NCI-H1092 treated with DMSO at 0.1 percent for 48 hours (cell line): ENCODE data around the gene PKN1.
"Not testable (repeated sequence)": the region's sequence is repeated elsewhere in the genome, so short reads cannot be mapped to it uniquely, and the experiment has no call there.

ENCODE experiments used
- DNase-seq: peaks from one replicate; lab custom pipeline; 2025; lab: John Stamatoyannopoulos, UW

Gene PKN1

DNA sequence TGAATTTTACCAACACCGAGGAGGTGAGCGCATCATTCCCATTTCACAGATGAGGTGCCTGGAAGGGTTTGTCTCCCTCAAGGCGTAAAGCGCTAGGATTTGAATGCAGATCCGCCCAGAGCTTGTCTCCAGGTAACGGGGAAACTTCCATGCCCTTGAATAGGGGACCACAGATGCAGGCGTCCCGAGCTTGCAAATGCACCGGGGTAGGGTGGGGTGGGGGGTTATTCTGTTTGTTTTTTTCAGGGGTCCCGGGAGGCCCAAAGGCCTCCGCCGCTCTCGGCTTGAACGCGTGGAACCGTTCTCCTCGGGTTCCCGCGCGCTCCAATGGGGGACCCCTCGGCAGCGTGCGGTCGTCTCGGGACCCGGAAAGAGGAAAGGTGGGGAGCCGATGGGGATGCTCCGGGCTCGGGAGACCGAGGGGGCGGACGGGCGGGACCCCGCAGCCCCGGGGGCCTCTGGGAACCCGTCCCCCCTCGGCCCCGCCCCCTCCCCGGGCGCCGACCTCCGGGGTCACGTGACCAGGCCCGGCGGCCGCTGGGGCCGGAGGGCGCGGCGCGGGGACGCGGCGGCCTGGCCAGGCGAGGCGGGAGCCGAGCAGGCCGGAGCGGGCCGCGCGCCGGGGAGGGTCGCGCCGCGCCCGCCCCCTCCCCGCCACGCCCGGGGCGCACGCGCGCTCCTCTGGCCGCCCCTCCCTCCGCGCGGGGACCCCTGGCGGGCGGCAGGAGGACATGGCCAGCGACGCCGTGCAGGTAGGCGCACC lies at the start of gene PKN1:
Gene PKN1 (plus strand): TSS at position 516 of the 763 bp plus-strand sequence. CDS start 216 bp downstream, at position 732.
- peak; percentile 53 for DNase-seq

DNA sequence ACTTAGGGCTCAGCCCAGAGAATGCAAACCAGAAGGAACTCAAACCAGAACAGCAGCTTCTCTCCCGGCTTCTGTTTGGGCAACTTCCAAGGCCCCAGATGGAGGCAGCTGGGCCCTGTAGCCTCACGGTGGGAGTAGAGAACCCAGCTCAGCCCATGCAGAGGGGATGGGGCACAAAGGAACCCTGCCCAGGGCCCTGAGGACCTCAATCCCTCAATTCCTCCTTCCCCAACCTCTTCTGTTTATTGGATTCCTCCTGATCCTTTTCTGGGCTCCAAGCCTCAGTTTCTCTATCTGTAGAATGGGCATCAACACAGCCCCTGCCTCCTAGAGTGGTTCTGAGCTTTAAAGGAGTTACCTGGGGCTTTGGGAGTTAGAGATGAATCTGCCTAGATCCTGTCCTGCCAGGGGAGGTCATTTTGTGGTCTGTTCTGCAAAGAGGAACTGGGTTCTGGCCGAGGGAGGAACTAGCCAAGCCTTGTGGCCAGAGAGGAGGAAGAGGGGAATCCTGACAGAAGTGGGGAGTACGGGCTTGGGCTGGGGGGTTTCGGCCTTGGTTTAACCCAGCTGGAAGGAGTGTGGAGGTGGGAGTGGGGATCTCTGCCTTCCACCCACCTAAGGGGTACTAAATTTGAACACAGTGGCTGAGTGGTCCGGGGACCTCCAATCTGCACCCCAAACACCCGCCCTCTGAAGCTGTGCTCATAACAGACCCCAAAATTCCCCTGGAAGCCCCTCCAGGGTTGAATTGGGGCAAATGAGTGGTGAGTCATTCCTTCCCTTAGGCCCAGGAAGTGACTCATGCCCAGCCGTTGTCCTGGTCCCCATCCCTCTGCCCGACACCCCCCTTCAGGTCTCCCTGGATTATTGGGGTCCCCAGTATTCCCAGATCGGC lies 49.2 kb upstream of the PKN1 start:
- DNase-seq: no peak

DNA sequence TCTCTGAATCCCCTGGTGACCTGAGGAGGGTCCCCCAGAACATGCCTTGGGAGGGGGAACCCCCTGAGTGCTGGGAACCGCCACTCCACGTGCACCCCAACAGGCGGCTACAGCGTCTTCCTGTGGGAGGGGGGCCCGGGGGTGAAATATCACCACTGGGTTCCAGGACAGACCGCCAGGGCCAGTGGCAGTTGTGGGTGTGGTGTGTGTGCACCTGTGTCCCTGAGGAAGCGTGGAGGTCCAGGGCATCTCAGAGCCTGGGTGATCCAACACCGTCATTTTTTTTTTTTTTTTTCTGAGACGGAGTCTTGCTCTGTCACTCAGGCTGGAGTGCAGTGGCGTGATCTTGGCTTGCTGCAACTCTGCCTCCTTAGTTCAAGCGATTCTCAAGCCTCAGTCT lies 47.6 kb upstream of the PKN1 start:
- DNase-seq: no peak

DNA sequence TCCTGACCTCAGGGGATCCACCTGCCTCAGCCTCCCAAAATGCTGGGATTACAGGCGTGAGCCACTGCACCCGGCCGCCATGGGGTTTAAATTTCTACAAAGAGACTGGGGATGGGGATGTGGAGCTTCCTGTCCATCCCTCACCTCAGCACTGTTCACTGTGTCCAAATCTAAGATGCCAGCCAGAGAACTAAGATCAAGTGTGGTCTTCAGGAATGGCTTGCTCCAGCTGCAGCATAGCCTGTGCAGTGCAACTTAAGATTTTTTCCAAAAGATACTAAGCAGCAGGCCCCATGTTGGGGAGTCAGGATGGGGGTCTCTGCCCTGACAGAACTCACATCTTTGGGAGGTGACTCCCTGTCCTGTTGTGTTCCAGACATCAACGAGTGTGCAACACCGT lies 42.6 kb upstream of the PKN1 start:
- DNase-seq: no peak

DNA sequence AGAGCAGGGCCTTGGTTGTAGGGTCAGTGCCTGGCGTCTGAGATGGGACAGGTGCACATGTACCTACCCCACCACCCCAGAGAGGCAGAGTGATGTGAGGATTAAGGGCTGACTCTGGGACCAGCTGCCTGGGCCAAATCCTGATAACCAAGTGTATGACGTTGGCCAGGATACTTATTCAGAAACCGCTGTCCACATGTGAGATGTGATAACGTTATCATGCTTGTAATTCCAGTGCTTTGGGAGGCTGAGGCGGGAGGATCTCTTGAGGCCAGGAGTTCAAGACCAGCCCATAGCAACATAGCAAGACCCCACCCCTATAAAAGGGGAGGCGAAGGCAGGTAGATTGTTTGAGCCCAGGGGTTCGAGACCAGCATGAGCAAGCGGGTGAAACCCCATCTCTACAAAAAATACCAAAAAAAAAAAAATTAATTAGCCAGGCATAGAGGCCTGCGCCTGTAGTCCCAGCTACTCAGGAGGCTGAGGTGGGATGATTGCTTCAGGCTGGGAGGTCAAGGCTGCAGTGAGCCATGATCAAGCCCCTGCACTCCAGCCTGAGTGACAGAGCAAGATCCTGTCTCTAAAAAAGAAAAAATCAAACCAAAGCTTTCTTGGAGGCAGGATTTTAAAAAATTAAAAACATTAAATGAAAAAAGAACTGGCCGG lies 41.8 kb upstream of the PKN1 start:
- DNase-seq: no peak

DNA sequence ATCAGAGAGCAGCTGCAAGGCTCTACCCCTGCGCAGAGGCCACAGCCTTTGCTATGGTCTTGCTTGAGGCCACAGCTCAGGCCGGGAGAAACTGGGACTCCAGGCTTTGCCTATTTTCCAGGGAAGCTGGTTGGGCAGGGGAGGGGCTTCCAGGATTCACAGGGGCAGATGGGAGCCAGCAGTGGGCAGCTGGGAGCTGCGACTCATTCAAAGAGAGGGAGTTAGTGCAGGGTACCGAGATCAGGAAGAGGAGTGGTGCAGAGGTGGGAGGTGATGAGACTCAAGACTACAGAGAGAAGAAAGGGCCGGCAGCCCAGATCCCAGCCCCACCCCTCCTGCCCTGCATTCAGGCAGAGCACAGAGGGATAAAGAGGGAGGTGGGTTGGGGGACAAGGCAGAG lies 39.8 kb upstream of the PKN1 start:
- no peak for DNase-seq

DNA sequence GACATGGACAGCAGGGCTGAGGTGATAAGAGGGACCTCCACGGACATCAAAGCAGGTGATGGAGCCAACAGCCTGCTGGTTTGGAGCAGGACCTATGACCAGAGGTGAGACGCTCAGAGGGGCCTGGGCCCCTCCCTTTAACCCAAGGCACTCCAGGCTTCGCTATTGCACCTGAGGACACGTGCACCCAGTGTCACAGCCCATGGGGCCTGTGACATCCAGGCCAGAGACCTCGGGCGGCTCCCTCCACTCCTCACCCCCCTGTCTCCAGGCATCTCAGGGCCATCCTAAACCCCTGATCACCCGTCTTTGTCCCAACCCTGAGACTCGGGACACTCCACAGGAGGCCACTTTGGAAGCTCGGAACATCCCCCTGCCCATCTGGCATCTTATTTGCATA lies 38.9 kb upstream of the PKN1 start:
- no peak for DNase-seq

DNA sequence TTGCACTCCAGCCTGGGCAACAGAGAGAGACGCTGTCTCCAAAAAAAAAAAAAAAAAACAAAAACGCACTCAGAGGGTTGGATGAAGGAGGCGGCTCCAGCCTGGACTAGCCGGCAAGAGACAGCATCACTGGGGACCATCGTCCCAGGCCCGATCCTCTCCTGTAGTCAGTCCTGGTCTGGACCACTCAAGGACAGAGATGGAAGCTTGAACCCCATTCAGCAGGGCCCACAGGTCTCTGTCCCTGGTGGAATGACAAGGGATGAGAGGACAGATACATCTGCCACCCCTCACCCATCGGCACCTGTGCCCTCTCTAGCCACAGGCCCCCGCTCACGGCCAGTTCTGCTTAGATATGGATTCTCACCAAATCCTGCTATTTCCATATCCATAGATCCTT lies 37.8 kb upstream of the PKN1 start:
- DNase-seq: no peak

DNA sequence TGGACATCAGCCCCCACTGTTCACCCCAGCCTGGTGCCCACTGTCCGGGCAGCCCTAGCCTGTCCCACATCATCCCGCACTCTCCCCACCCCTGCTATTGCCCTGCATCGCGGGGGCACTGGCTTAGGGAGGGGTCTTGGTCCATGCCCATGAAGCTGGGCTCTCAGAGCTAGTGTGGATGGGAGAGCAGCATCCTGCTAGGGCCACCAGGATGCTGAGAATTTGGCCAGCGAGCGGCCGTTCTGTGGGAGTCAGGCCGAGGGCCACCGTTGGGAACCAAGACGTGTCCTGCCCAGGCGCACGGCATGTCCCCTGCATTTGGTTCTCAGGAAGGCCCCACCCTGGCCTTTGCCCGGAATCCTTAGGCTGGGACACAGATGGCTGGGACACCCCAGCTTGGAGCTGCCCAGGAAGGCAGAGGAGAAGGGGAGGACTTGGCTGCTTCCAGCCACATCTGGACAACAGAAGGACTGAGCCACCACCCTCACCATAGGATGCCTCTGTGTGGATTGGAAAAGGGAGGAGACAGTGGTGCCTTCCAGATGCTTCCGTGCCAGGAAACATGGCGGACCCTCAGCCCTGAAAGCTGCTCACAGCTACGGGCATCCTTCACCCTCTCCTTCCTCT lies 37.3 kb upstream of the PKN1 start:
- DNase-seq: no peak

DNA sequence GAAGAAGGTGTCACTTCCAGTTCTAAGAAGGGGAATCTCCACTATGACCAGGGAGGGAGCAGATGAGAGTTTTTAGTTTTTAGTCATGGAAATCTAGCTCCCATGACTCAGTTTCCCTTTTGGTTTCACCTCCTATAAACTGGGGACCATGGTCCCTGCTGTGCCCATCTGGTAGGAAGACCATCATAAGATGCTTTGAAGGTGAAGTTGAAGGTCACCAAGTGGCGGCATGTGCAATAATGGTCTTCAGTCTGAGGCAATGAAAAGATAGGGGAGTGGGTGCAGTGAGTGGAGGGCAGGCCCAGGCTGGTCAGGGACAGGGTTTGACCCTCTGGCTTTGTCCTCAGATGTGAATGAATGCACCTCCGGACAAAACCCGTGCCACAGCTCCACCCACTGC lies 36.4 kb upstream of the PKN1 start:
- not testable (repeated sequence) for DNase-seq

DNA sequence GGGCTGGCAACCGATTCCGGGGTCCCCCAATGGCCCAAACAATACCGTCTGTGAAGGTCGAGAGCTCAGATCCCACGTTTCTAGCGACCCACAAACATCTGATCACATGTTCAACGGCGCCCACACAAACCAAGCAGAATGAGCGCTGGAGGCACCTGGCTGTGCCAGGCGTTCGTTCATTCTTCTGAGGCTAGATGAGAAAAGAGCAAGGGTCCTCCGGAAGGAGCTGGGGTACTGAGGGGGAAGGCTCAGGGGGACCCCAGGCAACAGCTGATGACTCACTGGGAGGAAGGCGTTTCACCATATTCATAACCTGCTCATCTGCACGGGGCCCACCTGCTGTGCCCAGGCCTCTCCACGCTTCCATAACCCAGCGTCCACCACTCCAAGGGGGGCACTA lies 35.9 kb upstream of the PKN1 start:
- DNase-seq: not testable (repeated sequence)

DNA sequence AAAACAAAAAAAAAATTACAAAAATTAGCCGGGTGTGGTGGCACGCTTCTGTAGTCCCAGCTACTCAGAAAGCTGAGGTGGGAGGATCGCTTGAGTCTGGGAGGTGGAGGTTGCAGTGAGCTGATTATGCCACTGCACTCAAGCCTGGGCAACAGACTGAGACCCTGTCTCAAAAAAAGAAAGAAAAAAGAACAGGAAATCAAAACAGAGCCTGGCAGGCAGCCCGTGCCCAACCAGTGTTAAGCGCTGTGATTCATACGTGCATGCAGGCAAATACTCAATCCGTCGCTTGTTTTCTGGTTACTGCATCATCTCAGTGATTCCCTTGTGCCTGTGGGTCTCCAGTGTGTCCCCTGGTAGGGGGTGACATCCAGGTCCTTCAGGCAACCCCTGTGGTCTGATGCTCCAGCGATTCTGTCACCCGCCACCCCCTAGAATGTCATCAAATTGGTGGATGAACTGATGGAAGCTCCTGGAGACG lies 32.1 kb upstream of the PKN1 start:
- peak; percentile 11 for DNase-seq

DNA sequence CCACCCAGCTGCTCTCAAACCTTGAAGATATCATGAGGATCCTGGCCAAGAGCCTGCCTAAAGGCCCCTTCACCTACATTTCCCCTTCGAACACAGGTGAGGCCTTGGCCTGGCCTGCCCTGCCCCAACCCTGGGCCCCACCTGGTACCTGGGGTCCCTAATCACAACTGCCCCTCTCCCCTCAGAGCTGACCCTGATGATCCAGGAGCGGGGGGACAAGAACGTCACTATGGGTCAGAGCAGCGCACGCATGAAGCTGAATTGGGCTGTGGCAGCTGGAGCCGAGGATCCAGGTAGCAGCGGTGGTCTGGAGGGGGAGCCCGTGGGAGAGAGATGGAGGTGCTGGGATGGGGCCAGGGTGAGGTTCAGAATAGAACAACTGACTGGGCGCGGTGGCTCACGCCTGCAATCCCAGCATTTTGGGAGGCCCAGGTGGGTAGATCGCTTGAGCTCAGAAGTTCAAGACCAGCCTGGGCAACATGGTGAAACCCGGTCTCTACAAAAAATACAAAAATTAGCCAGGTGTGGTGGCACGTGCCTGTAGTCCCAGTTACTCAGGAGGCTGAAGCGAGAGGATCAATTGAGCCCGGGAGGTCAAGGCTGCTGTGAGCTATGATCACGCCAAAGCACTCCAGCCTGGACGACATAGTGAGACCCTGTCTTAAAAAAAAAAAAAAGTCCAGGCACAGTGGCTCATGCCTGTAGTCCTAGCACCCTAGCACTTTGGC lies 31.5 kb upstream of the PKN1 start:
- DNase-seq: no peak

DNA sequence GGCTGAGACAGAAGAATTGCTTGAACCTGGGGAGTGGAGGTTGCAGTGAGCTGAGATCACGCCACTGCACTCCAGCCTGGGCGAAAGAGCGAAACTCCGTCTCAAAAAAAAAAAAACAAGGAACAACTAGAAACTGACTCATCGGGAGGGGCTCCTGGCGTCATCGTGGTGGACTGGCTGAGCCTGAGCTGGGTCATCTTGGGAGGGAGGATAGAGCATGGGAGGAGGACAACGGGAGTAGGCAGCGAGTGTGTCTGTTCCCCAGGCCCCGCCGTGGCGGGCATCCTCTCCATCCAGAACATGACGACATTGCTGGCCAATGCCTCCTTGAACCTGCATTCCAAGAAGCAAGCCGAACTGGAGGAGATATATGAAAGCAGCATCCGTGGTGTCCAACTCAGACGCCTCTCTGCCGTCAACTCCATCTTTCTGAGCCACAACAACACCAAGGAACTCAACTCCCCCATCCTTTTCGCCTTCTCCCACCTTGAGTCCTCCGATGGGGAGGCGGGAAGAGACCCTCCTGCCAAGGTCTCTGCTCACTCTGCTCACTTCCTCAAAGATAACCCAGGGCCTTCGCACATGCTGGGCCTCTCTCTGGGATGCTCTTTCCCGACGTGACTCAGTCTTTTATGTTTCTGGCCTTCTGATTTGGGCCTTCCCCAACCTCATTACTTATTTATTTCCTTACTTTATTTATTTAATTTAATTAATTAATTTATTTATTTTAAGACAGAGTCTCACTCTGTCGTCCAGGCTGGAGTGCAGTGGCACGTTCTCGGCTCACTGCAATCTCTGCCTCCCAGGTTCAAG lies 30.6 kb upstream of the PKN1 start:
- no peak for DNase-seq

DNA sequence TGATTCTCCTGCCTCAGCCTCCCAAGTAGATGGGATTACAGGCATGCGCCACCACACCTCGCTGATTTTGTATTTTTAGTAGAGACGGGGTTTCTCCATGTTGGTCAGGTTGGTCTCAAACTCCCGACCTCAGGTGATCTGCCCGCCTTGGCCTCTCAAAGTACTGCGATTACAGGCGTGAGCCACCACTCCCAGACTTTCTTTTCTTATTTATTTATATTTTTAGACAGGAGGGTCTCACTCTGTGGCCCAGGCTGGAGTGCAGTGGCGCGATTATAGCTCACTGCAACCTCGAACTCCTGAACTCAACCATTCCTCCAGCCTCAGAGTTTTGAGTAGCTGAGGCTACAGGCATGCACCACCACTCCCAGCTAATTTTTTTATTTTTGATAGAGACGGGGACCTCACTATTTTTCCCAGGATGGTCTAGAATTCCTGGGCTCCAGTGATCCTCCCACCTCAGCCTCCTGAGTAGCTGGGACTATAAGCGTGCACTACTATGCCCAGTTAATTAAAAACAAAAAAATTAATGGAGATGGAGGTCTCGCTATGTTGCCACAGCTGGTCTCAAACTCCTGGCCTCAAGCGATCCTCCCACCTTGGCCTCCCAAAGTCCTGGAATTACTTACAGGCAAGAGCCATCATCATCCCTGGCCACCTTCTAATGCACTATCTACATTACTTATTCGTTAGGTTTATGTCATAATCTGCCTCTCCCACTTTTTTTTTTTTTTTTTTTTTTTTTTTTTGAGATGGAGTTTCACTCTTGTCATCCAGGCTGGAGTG lies 29.8 kb upstream of the PKN1 start:
- not testable (repeated sequence) for DNase-seq

DNA sequence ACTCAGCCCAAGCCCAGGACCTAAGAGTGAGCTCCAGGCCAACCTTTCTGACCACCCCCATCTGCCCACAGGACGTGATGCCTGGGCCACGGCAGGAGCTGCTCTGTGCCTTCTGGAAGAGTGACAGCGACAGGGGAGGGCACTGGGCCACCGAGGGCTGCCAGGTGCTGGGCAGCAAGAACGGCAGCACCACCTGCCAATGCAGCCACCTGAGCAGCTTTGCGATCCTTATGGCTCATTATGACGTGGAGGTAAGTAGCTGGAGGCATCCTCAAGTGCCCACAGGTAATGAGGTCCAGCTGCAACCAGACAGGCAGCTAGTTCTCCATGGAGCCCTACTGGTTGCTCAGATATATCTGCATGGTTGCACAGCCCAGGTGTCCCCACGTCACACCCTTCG lies 28.8 kb upstream of the PKN1 start:
- DNase-seq: no peak

DNA sequence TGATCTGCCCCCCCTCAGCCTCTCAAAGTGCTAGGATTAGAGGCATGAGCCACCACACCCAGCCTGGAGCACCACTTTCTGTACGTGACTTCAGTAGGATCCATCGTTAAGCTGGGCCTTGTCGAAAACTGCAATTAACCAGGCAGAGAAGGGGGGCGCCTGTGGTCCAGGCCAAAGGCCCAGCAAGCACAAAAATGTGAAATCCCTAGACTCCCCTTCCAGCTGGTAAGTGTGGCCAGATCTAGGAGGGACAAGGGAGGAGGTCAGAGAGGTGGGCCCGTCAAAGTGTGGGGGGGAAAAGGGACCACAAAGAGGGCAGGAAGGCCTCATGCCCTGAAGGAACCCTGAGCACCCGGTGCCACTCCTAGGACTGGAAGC lies 27.7 kb upstream of the PKN1 start:
- no peak for DNase-seq

DNA sequence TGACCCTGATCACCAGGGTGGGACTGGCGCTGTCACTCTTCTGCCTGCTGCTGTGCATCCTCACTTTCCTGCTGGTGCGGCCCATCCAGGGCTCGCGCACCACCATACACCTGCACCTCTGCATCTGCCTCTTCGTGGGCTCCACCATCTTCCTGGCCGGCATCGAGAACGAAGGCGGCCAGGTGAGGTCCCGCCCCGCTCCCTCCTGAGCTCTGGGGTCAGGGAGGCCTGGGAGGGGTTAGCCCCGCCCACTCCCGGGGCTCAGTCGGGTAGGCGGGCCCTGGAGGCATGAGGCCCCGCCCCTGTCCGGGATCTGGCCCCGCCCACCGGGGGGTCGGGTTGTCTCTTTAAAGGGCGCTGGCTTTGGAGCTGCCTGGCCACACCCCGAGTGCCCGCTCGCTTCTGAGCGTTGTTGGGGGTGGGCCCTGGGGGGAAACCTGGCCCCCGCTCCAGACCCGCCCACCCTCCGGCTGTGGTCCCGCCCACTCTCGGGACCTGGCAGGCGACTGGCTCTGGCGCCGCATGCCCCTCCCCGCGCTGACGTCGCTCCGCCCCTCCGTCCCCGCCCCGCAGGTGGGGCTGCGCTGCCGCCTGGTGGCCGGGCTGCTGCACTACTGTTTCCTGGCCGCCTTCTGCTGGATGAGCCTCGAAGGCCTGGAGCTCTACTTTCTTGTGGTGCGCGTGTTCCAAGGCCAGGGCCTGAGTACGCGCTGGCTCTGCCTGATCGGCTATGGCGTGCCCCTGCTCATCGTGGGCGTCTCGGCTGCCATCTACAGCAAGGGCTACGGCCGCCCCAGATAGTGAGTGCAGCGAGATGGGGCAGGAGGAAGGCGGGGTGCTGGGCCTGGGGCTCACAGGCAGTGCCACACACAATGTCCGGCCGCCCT lies 27.1 kb upstream of the PKN1 start:
- DNase-seq: peak; percentile 25
